ENCODE data around the gene CARMIL3.

DNA sequence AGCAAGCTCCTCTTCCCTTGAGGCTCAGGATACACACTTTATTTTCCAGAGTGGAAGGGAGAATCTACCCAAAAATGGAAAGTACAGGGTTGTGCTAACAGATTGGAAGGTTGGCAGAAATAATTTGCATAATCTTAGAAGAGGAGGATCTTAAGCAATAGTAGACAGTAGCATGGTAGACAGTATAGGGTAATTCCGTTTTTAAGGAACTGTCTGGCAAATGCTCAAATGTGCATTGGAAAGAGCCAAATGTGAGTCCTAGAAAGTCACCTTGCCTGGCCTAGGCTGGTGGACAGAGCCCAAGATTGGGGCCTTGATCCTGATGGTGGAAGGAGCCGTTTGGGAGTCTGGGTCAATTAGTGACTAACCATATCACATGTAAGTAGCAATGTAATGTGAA lies 13.1 kb upstream of the CARMIL3 start:
- TF ChIP-seq, protein P1, sequence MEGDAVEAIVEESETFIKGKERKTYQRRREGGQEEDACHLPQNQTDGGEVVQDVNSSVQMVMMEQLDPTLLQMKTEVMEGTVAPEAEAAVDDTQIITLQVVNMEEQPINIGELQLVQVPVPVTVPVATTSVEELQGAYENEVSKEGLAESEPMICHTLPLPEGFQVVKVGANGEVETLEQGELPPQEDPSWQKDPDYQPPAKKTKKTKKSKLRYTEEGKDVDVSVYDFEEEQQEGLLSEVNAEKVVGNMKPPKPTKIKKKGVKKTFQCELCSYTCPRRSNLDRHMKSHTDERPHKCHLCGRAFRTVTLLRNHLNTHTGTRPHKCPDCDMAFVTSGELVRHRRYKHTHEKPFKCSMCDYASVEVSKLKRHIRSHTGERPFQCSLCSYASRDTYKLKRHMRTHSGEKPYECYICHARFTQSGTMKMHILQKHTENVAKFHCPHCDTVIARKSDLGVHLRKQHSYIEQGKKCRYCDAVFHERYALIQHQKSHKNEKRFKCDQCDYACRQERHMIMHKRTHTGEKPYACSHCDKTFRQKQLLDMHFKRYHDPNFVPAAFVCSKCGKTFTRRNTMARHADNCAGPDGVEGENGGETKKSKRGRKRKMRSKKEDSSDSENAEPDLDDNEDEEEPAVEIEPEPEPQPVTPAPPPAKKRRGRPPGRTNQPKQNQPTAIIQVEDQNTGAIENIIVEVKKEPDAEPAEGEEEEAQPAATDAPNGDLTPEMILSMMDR (IDR thresholded peaks at IDR 0.05), result no peak
- no peak for TF ChIP-seq ZFX (IDR thresholded peaks at IDR 0.05; ENCODE audit: borderline replicate concordance)
